OCI-LY3 (cell line): ENCODE data around the gene ACAN.

ENCODE experiments used
- H2AFZ ChIP-seq: fragments of 200-600, 300-600 bp; shearing (Covaris generic); 2 replicates; pipeline ENCODE4 v1.6.0; 2014; ENCODE audit warnings: antibody characterized with exemption, low read depth, low read length
- H3K27ac ChIP-seq: fragments of 200-600, 300-600 bp; sonication (generic); 2 replicates; pipeline ENCODE4 v1.5.1; 2014; ENCODE audit warnings: mild to moderate bottlenecking, low read length, moderate library complexity, mixed read lengths
- H3K27me3 ChIP-seq: fragments of 200-600, 300-600 bp; sonication (generic); 2 replicates; pipeline ENCODE4 v1.6.1; 2014; ENCODE audit warnings: low read depth, low read length, mixed read lengths
- H3K36me3 ChIP-seq: fragments of 200-600, 300-600 bp; sonication (generic); replicated peaks from 2 replicates; pipeline ENCODE3; 2014; ENCODE audit warnings: low read depth, low read length, mixed read lengths
- H3K4me1 ChIP-seq: fragments of 300-600, 200-600 bp; sonication (generic); 2 replicates; pipeline ENCODE4 v1.6.1; 2014; ENCODE audit warnings: low read length, mixed read lengths
- H3K4me2 ChIP-seq: fragments of 200-600, 300-600 bp; sonication (generic); 2 replicates; pipeline ENCODE4 v1.6.1; 2014; ENCODE audit warnings: low read length, mixed read lengths
- H3K4me3 ChIP-seq: fragments of 300-600, 200-600 bp; sonication (generic); 2 replicates; pipeline ENCODE4 v1.5.1; 2014; ENCODE audit warnings: antibody characterized with exemption, mild to moderate bottlenecking, low read length, moderate library complexity
- H3K79me2 ChIP-seq: fragments of 300-600, 200-600 bp; shearing (Covaris generic); 2 replicates; pipeline ENCODE4 v1.6.1; 2014; ENCODE audit warnings: mild to moderate bottlenecking, low read length, mixed read lengths
- H3K9ac ChIP-seq: fragments of 300-600, 200-600 bp; shearing (Covaris generic); 2 replicates; pipeline ENCODE4 v1.6.0; 2014; ENCODE audit warnings: mild to moderate bottlenecking, low read length, moderate library complexity
- H3K9me3 ChIP-seq: fragments of 200-600, 300-600 bp; shearing (Covaris generic); 2 replicates; pipeline ENCODE4 v1.6.1; 2014; ENCODE audit warnings: low read length, mixed read lengths; ENCODE audit not compliant: insufficient read depth
- H4K20me1 ChIP-seq: fragments of 200-600, 300-600 bp; sonication (generic); 2 replicates; pipeline ENCODE4 v1.6.1; 2016; ENCODE audit warnings: low read length, mixed read lengths; ENCODE audit not compliant: insufficient read depth
- CTCF ChIP-seq: fragments of 200-600, 300-600 bp; sonication (generic); IDR thresholded peaks from 2 replicates; pipeline ENCODE4 v1.5.1; 2014; ENCODE audit warnings: antibody characterized with exemption, low read length, low read depth
- EZH2phosphoT487 ChIP-seq: fragments of 200-600 bp; shearing (Covaris generic); IDR thresholded peaks from 2 replicates; pipeline ENCODE4 v1.6.1; 2018; ENCODE audit warnings: antibody characterized with exemption, mixed run types, low read depth

ACAN gene

GRCh38 chr15:88842156-88842555 lies 38.9 kb downstream of the ACAN start:
- Histone ChIP-seq H3K79me2 (no peaks in the 10 kb centered on the region), H3K9me3 (no peaks in the 10 kb centered on the region), H3K27me3 (no peaks in the 10 kb centered on the region), H3K4me3 (no peak overlapping the region), H3K4me2 (no peak overlapping the region), H2AFZ (no peak overlapping the region), H3K9ac (no peak overlapping the region), H3K36me3 (no peaks in the 10 kb centered on the region), H3K4me1 (peaks cover 10% of the 10 kb centered on the region), H3K27ac (no peak overlapping the region), H4K20me1 (no peaks in the 10 kb centered on the region)
- TF ChIP-seq EZH2phosphoT487: no peak
- no peak for TF ChIP-seq CTCF

GRCh38 chr15:88843334-88843733 lies 40.1 kb downstream of the ACAN start:
- no peak for TF ChIP-seq EZH2phosphoT487
- TF ChIP-seq CTCF: no peak
- Histone ChIP-seq H2AFZ (no peak overlapping the region), H3K36me3 (no peaks in the 10 kb centered on the region), H3K4me2 (no peak overlapping the region), H3K79me2 (no peaks in the 10 kb centered on the region), H3K9me3 (no peaks in the 10 kb centered on the region), H3K4me3 (no peak overlapping the region), H3K9ac (no peak overlapping the region), H4K20me1 (no peaks in the 10 kb centered on the region), H3K27ac (no peak overlapping the region), H3K27me3 (no peaks in the 10 kb centered on the region), H3K4me1 (peaks cover 10% of the 10 kb centered on the region)

- Histone ChIP-seq H3K27me3 (no peaks in the 10 kb centered on the region), H2AFZ (no peak overlapping the region), H3K4me3 (no peak overlapping the region), H4K20me1 (no peaks in the 10 kb centered on the region), H3K9me3 (no peaks in the 10 kb centered on the region), H3K9ac (no peak overlapping the region), H3K4me2 (peak overlapping the region; percentile 21; the same call in 1 of the 2 replicates), H3K36me3 (no peaks in the 10 kb centered on the region), H3K27ac (no peak overlapping the region), H3K4me1 (peaks cover 10% of the 10 kb centered on the region), H3K79me2 (no peaks in the 10 kb centered on the region)
- TF ChIP-seq CTCF (no peak), EZH2phosphoT487 (no peak)
Measured at GRCh38 chr15:88844749-88845386, 41.6 kb downstream of the ACAN start.

GRCh38 chr15:88845616-88846015 lies 42.4 kb downstream of the ACAN start:
- Histone ChIP-seq H3K4me2 (no peak overlapping the region), H3K79me2 (no peaks in the 10 kb centered on the region), H3K36me3 (no peaks in the 10 kb centered on the region), H3K4me1 (peaks cover 10% of the 10 kb centered on the region), H3K27ac (no peak overlapping the region), H2AFZ (no peak overlapping the region), H3K9me3 (no peaks in the 10 kb centered on the region), H3K9ac (no peak overlapping the region), H3K4me3 (no peak overlapping the region), H4K20me1 (no peaks in the 10 kb centered on the region), H3K27me3 (0 out of 2 replicates have a peak, but pooled peaks cover 3% of the 10 kb centered on the region)
- TF ChIP-seq EZH2phosphoT487 (no peak), CTCF (no peak)
